Heart left ventricle (tissue), 16 donors: ENCODE data around the gene ASIC4. TPM values are rescaled to one million over a fixed set of nuclear protein-coding genes. Genes with fewer than 3 reads are reported as not detected.
A peak's percentile ranks its signal among the peaks of the same experiment; 100 is the strongest.

ENCODE experiments used
- ATAC-seq, 4 donors: fragments of 200-7000 bp; cut with Tn5 transposase; one replicate each; pipeline ENCODE4 v1.9.1; 2020 to 2022; ENCODE audit warnings: moderate library complexity in 4 of 4, mild to moderate bottlenecking in 3 of 4, moderate number of reproducible peaks in 1 of 4
- DNase-seq, 5 donors: peaks; one replicate each; pipeline ENCODE4 v3.0.0-alpha.2; 2020
- H3K27ac ChIP-seq, 12 donors: fragments of 200-600 bp; sonication (generic) in 4 of 12; one replicate each; pipeline versions ENCODE4 v1.5.0 to v1.8.0; 2016 to 2022; ENCODE audit warnings: mild to moderate bottlenecking in 2 of 12
- H3K27me3 ChIP-seq, 9 donors: fragments of 200-600 bp; sonication (generic) in 2 of 9; one replicate each; pipeline versions ENCODE4 v1.5.1 to v1.8.0; 2016 to 2022; ENCODE audit warnings: mild to moderate bottlenecking in 3 of 9
- H3K36me3 ChIP-seq, 9 donors: fragments of 200-600 bp; sonication (generic) in 2 of 9; one replicate each; pipeline versions ENCODE4 v1.5.0 to v1.8.0; 2018 to 2022; ENCODE audit warnings: mild to moderate bottlenecking in 2 of 9
- H3K4me1 ChIP-seq, 12 donors: fragments of 200-600 bp; sonication (generic) in 4 of 12; one replicate each; pipeline versions ENCODE4 v1.5.0 to v1.8.0; 2016 to 2022; ENCODE audit warnings: mild to moderate bottlenecking in 3 of 12
- H3K4me3 ChIP-seq, 12 donors: fragments of 200-600 bp; sonication (generic) in 4 of 12; one replicate each; pipeline versions ENCODE4 v1.5.0 to v1.8.0; 2017 to 2022; ENCODE audit warnings: mild to moderate bottlenecking in 9 of 12, moderate library complexity in 4 of 12
- H3K9me3 ChIP-seq, 12 donors: fragments of 200-600 bp; sonication (generic) in 4 of 12; one replicate each; pipeline versions ENCODE4 v1.5.0 to v1.8.0; 2016 to 2022; ENCODE audit warnings: mild to moderate bottlenecking in 1 of 12
- CTCF ChIP-seq, 12 donors: fragments of 200-600 bp; sonication (generic) in 4 of 12; IDR thresholded peaks; one replicate each; pipeline versions ENCODE4 v1.5.0 to v1.8.0; 2018 to 2022; ENCODE audit warnings: antibody characterized with exemption in 12 of 12, mild to moderate bottlenecking in 5 of 12
- POLR2A ChIP-seq, 2 donors: fragments of 450-650 bp; IDR thresholded peaks; one replicate each; pipeline ENCODE4 v1.6.1; 2017; ENCODE audit warnings: antibody characterized with exemption in 2 of 2, mild to moderate bottlenecking in 2 of 2, moderate library complexity in 2 of 2
- WGBS, 4 donors: extraction: QIAGEN DNeasy Blood & Tissue Kit in 2 of 4; methylation state at CpG; one replicate each; pipeline versions ENCODE4 v1.1.5 to v1.1.7; 2013 to 2018; 5-methylcytosine and 5-hydroxymethylcytosine counted together
- intact Hi-C, 10 donors: fragments of 100-400 bp; cut with DNase I; formaldehyde crosslinking; loops; one replicate each; pipeline versions ENCODE4 v1.11.1 to v1.14.2; 2022
- polyA plus RNA-seq, 2 donors: library from polyadenylated mRNA; stranded (reverse); fragments of 200-250 nt; gene quantifications; one replicate each; pipeline ENCODE4 v1.2.3, GENCODE V29; 2013
- total RNA-seq, 9 donors: library from RNA; depleted of rRNA in 2 of 9; stranded (reverse); fragments of >200 nt in 2 of 9; fragmentation: NEBNext Ultra II Directional in 3 of 9; extraction: Animal tissue kit (Norgen Biotek cat#: 25700) in 3 of 9; gene quantifications; one replicate each; pipeline versions ENCODE4 v1.1.0 to v1.2.4, GENCODE V29; 2016 to 2023
- donor health status: ischemic (EF 13 %, LVEDD 7.1; RV severe dilation, severe dysfunction).
- donor health status: healthy with polysubstance abuse.
- donor health status: DM: no; HTN: yes; CAD: no.
- donor health status: DM: no; HTN: no; CAD: no.
- donor health status: ischemic (EF 25% LVEDD 6.9; RV normal size, moderate dysfunction).
- donor health status: ischemic (EF 25% LVEDD 5.7; RV mildly dilated, moderate dysfunction).
- donor health status: healthy.
- donor health status: DM: yes; HTN: yes; CAD: no.
- donor health status: ischemic (EF 35%, LVEDD 5.7; RV mildly dilated, moderate dysfunction).
- donor health status: nonischemic (EF 11% LVEDD 7.7; RV severe dilation, severe dysfunction).
- donor health status: DM: yes; HTN: yes; CAD: no.
- donor health status: PGD.
- donor health status: ischemic (EF 29% LVEDD 5.4; RV normal size, mild dysfunction).
- donor health status: nonischemic (EF 23%, LVEDD 6.1; RV moderate dilation, normal function).

ASIC4 gene
- total and polyA plus RNA-seq, 11 donors, result 0.03 to 0.10 (median 0.08) TPM; not detected in 8

GRCh38 chr2:219490600-219491130 is 23.6 kb upstream of the ASIC4 start:
- 52 to 65% (median 60%) methylated on average over 5 to 10 of the region's 10 CpGs for WGBS, 4 donors
- Histone ChIP-seq H3K4me3 (no peak overlapping the region), H3K4me1 (peaks cover 0 to 47% (median 6%) of the 10 kb centered on the region in 12 donors), H3K9me3 (no peaks in the 10 kb centered on the region), H3K27ac (peak overlapping the region in 6 of 12 donors; percentile 29 to 60 (median 45)), H3K36me3 (peaks cover 0 to 25% (median 3%) of the 10 kb centered on the region in 9 donors), H3K27me3 (peaks cover 0 to 27% (median 0%) of the 10 kb centered on the region in 9 donors)
- ATAC-seq (peak in 1 of 4 donors; percentile 5), DNase-seq (no peak)
- intact Hi-C loops, result loop anchor here in 2 of 10 donors (5.0 kb wide), 1 partner anchor 37 kb away; no protein-coding TSS in a partner anchor
- TF ChIP-seq CTCF (IDR thresholded peaks at IDR 0.05), result no peak

- Histone ChIP-seq H3K27me3 (peaks cover 0 to 28% (median 0%) of the 10 kb centered on the region in 9 donors), H3K4me3 (no peak overlapping the region), H3K9me3 (no peaks in the 10 kb centered on the region), H3K27ac (peak overlapping the region in 6 of 12 donors; percentile 31 to 60 (median 48)), H3K36me3 (peaks cover 0 to 24% (median 3%) of the 10 kb centered on the region in 9 donors), H3K4me1 (peaks cover 0 to 49% (median 11%) of the 10 kb centered on the region in 12 donors)
- 49 to 62% (median 53%) methylated on average over 10 to 14 of the region's 14 CpGs for WGBS, 4 donors
- TF ChIP-seq CTCF (IDR thresholded peaks at IDR 0.05), result no peak
- no peak for TF ChIP-seq POLR2A (IDR thresholded peaks at IDR 0.05)
- intact Hi-C loops, result loop anchor here in 2 of 10 donors (5.0 kb wide), 1 partner anchor 36 kb away; no protein-coding TSS in a partner anchor
- DNase-seq, result peak in 2 of 5 donors; percentile 57
- ATAC-seq, result peak in 2 of 4 donors; percentile 1 to 19
Measured at GRCh38 chr2:219491278-219491963, 22.9 kb upstream of the ASIC4 start.

GRCh38 chr2:219492575-219492974 is 21.7 kb upstream of the ASIC4 start:
- Histone ChIP-seq H3K4me3 (no peak overlapping the region), H3K4me1 (peaks cover 0 to 61% (median 21%) of the 10 kb centered on the region in 12 donors), H3K9me3 (no peaks in the 10 kb centered on the region), H3K36me3 (peaks cover 0 to 24% (median 3%) of the 10 kb centered on the region in 9 donors), H3K27me3 (peaks cover 0 to 40% (median 0%) of the 10 kb centered on the region in 9 donors), H3K27ac (peak overlapping the region in 2 of 12 donors; percentile 8 to 60)
- TF ChIP-seq POLR2A (IDR thresholded peaks at IDR 0.05) (no peak), CTCF (IDR thresholded peaks at IDR 0.05) (no peak)
- ATAC-seq (no peak), DNase-seq (no peak)
- intact Hi-C loops, result loop anchor here in 2 of 10 donors (5.0 kb wide), 1 partner anchor 35 kb away; no protein-coding TSS in a partner anchor
- WGBS, 4 donors, result 60 to 75% (median 69%) methylated on average over 9 to 20 of the region's 20 CpGs

- DNase-seq (no peak), ATAC-seq (no peak)
- Histone ChIP-seq H3K27me3 (peaks cover 0 to 41% (median 0%) of the 10 kb centered on the region in 9 donors), H3K4me1 (peaks cover 0 to 66% (median 24%) of the 10 kb centered on the region in 12 donors), H3K4me3 (no peak overlapping the region), H3K9me3 (no peaks in the 10 kb centered on the region), H3K36me3 (peaks cover 0 to 20% (median 3%) of the 10 kb centered on the region in 9 donors), H3K27ac (peak overlapping the region in 1 of 12 donors; percentile 8)
- 88 to 97% (median 91%) methylated on average over 5 of the region's 5 CpGs for WGBS, 4 donors
- intact Hi-C loops, result loop anchor here in 2 of 10 donors (5.0 kb wide), 1 partner anchor 34 kb away; no protein-coding TSS in a partner anchor
- TF ChIP-seq POLR2A (IDR thresholded peaks at IDR 0.05), result no peak
- no peak for TF ChIP-seq CTCF (IDR thresholded peaks at IDR 0.05)
Measured at GRCh38 chr2:219493086-219493485, 21.2 kb upstream of the ASIC4 start.
